Gastrocnemius medialis (tissue), 4 donors: ENCODE results near the gene TBL1XR1. TPM values are rescaled to one million over a fixed set of nuclear protein-coding genes. Genes with fewer than 3 reads are reported as not detected.

Experiments used
- ATAC-seq, 2 donors: fragments of 150-250 bp; one replicate each; pipeline ENCODE4 v1.9.1; 2016
- DNase-seq, 2 donors: peaks; one replicate each; pipeline ENCODE4 v3.0.0-alpha.2; 2019
- H3K27ac ChIP-seq, 4 donors: fragments of 200-600 bp; sonication (generic); 1 replicate in 1 of 4; 2 replicates in 3 of 4; pipeline ENCODE4 v1.5.1; 2016 to 2018; ENCODE audit warnings: mild to moderate bottlenecking in 2 of 4, moderate library complexity in 1 of 4
- H3K27me3 ChIP-seq, 3 donors: fragments of 200-600 bp; sonication (generic) in 2 of 3; 1 replicate in 1 of 3; 2 replicates in 2 of 3; pipeline versions ENCODE4 v1.5.1 to v1.6.0; 2016 to 2019; ENCODE audit warnings: mild to moderate bottlenecking in 1 of 3, moderate library complexity in 1 of 3
- H3K36me3 ChIP-seq, 2 donors: fragments of 200-600 bp; sonication (generic) in 1 of 2; one replicate each; pipeline ENCODE4 v1.5.1; 2017 to 2018
- H3K4me1 ChIP-seq, 2 donors: fragments of 200-600 bp; sonication (generic) in 1 of 2; one replicate each; pipeline ENCODE4 v1.5.1; 2016 to 2017; ENCODE audit warnings: mild to moderate bottlenecking in 2 of 2
- H3K4me3 ChIP-seq, 4 donors: fragments of 200-600 bp; sonication (generic) in 3 of 4; 1 replicate in 1 of 4; 2 replicates in 3 of 4; pipeline ENCODE4 v1.5.1; 2016 to 2019; ENCODE audit warnings: mild to moderate bottlenecking in 2 of 4
- H3K9me3 ChIP-seq, 3 donors: fragments of 200-600 bp; sonication (generic) in 2 of 3; 1 replicate in 1 of 3; 2 replicates in 2 of 3; pipeline ENCODE4 v1.5.1; 2016 to 2019
- POLR2A ChIP-seq, 2 donors: fragments of 450-650 bp; IDR thresholded peaks; one replicate each; pipeline ENCODE4 v1.6.1; 2017; ENCODE audit warnings: antibody characterized with exemption in 2 of 2, mild to moderate bottlenecking in 2 of 2, moderate library complexity in 2 of 2
- in situ Hi-C, 4 donors: fragments of 200-750 bp; cut with MboI; loops; one replicate each; pipeline versions ENCODE4 v1.15.0 to v1.8.0; 2017; ENCODE audit warnings: low sequenced_read_pairs in 4 of 4
- intact Hi-C: fragments of 100-400 bp; cut with DNase I; formaldehyde crosslinking; loops from one replicate; pipeline ENCODE4 v1.15.1; 2023; ENCODE audit warnings: low total_unique reads
- total RNA-seq, 4 donors: library from RNA; depleted of rRNA; stranded (reverse); fragments of >200 nt; gene quantifications; one replicate each; pipeline versions ENCODE4 v1.1.0 to v1.2.3, GENCODE V29; 2016
- TF ChIP-seq, protein P1 (sequence below), 5 experiments: fragments of 450-650 bp in 3 of 5; fragments of 200-600 bp in 2 of 5; sonication (generic) in 2 of 5; IDR thresholded peaks in 4 of 5; conservative IDR thresholded peaks in 1 of 5; 1 replicate in 4 of 5; 2 replicates in 1 of 5; pipeline ENCODE4 v1.5.1; 2016 to 2019; ENCODE audit warnings: antibody characterized with exemption in 5 of 5, mild to moderate bottlenecking in 3 of 5, moderate library complexity in 3 of 5

The TBL1XR1 gene
- total RNA-seq, 4 donors from 2014 or later: 35.9 to 77.8 (median 49.2) TPM

DNA sequence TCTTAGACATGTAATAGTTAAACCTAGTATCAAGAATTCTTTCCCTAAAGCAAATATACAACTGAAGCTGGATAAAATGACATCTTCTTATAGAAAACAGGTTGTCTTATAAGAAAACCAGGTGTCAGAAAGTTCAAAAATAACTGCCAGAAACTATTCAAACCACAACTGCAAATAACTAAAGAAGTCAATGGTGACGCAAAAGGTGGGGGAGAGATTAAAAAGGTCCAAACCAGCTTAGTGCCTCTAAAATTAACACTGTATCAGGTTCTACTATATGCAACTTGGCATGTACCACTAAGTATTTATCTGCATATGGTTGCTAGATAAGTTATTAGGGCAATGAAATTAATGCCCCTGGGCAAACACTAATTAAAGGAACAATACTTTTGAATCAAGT, 136.8 kb downstream of the TBL1XR1 start:
- no peak for DNase-seq
- TF ChIP-seq POLR2A (IDR thresholded peaks at IDR 0.05): no peak
- TF ChIP-seq, protein P1, sequence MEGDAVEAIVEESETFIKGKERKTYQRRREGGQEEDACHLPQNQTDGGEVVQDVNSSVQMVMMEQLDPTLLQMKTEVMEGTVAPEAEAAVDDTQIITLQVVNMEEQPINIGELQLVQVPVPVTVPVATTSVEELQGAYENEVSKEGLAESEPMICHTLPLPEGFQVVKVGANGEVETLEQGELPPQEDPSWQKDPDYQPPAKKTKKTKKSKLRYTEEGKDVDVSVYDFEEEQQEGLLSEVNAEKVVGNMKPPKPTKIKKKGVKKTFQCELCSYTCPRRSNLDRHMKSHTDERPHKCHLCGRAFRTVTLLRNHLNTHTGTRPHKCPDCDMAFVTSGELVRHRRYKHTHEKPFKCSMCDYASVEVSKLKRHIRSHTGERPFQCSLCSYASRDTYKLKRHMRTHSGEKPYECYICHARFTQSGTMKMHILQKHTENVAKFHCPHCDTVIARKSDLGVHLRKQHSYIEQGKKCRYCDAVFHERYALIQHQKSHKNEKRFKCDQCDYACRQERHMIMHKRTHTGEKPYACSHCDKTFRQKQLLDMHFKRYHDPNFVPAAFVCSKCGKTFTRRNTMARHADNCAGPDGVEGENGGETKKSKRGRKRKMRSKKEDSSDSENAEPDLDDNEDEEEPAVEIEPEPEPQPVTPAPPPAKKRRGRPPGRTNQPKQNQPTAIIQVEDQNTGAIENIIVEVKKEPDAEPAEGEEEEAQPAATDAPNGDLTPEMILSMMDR (IDR thresholded peaks at IDR 0.05 in 4 of 5, conservative IDR thresholded peaks at IDR 0.05 in 1 of 5): no peak
- intact Hi-C loops: no loop called here
- H3K36me3 ChIP-seq: no peaks in the 10 kb centered on the region
- H3K27me3 ChIP-seq: no peaks in the 10 kb centered on the region
- H3K27ac ChIP-seq: no peak overlapping the region
- ATAC-seq: no peak
- no peaks in the 10 kb centered on the region for H3K9me3 ChIP-seq
- in situ Hi-C loops: loop anchor here in 3 of 4 donors (25.0 kb wide), 2 partner anchors 127 to 302 kb away; partner anchors contain the start of gene TBL1XR1 (in 2 of the 3)
- H3K4me3 ChIP-seq: no peak overlapping the region
- H3K4me1 ChIP-seq: peaks cover 55 to 81% of the 10 kb centered on the region in 2 donors

- intact Hi-C loops: loop anchor here (5.0 to 10.0 kb wide), 2 partner anchors 456 to 1329 kb away; no protein-coding TSS in a partner anchor
- in situ Hi-C loops: loop anchor here (10.0 to 25.0 kb wide), 5 partner anchors 126 to 306 kb away; partner anchors contain the start of gene TBL1XR1 (in 2 of the 4)
These were observed 138.6 kb downstream of the TBL1XR1 start for GRCh38 chr3:177058648-177059047.

DNA sequence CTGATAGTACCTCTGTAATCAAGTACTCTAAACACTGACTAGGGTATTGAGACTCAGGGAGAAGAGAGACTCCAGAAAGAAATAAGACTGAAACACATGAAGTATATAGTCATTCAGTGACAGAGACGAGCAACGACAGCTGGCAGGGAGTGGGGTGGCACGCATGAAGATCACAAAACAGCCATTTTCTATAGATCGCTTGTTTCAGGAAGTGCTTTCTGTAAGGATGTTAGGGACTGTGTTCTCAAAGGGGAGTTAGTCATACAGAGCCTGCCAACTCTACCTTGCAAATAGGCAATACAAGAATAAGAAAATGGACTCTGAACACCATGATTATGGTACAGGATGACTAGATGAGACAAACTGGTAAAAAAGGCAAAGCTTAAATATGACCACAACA, 139.5 kb downstream of the TBL1XR1 start:
- ATAC-seq (no peak), DNase-seq (no peak)
- in situ Hi-C loops (loop anchor here (10.0 to 25.0 kb wide), 5 partner anchors 127 to 307 kb away; partner anchors contain the start of gene TBL1XR1 (in 2 of the 4)), intact Hi-C loops (loop anchor here (5.0 to 10.0 kb wide), 2 partner anchors 457 to 1330 kb away; no protein-coding TSS in a partner anchor)
- TF ChIP-seq, protein P1 (IDR thresholded peaks at IDR 0.05 in 4 of 5, conservative IDR thresholded peaks at IDR 0.05 in 1 of 5): no peak
- TF ChIP-seq POLR2A (IDR thresholded peaks at IDR 0.05): no peak
- Histone ChIP-seq H3K27me3 (no peaks in the 10 kb centered on the region), H3K4me1 (peaks cover 45 to 65% of the 10 kb centered on the region in 2 donors), H3K9me3 (no peaks in the 10 kb centered on the region), H3K36me3 (no peaks in the 10 kb centered on the region), H3K27ac (no peak overlapping the region), H3K4me3 (no peak overlapping the region)

More at GRCh38 chr3:177058648-177059047, 138.6 kb downstream of the TBL1XR1 start:
- no peak for TF ChIP-seq POLR2A (IDR thresholded peaks at IDR 0.05)
- TF ChIP-seq, protein P1 (IDR thresholded peaks at IDR 0.05 in 4 of 5, conservative IDR thresholded peaks at IDR 0.05 in 1 of 5): no peak
- Histone ChIP-seq H3K4me3 (no peak overlapping the region), H3K27me3 (no peaks in the 10 kb centered on the region), H3K9me3 (no peaks in the 10 kb centered on the region), H3K27ac (no peak overlapping the region), H3K4me1 (peaks cover 45 to 73% of the 10 kb centered on the region in 2 donors), H3K36me3 (no peaks in the 10 kb centered on the region)
- DNase-seq (no peak), ATAC-seq (no peak)

- Histone ChIP-seq H3K9me3 (no peaks in the 10 kb centered on the region), H3K27ac (peak overlapping the region in 1 of 4 donors; percentile 15), H3K4me3 (no peak overlapping the region), H3K27me3 (no peaks in the 10 kb centered on the region), H3K4me1 (peaks cover 37 to 56% of the 10 kb centered on the region in 2 donors), H3K36me3 (no peaks in the 10 kb centered on the region)
- no peak for TF ChIP-seq POLR2A (IDR thresholded peaks at IDR 0.05)
- TF ChIP-seq, protein P1 (IDR thresholded peaks at IDR 0.05 in 4 of 5, conservative IDR thresholded peaks at IDR 0.05 in 1 of 5): no peak
- DNase-seq: no peak
- in situ Hi-C loops (loop anchor here (10.0 to 25.0 kb wide), 5 partner anchors 128 to 308 kb away; partner anchors contain the start of gene TBL1XR1 (in 2 of the 4)), intact Hi-C loops (loop anchor here (5.0 to 10.0 kb wide), 2 partner anchors 458 to 1330 kb away; no protein-coding TSS in a partner anchor)
- no peak for ATAC-seq
These were observed 140.4 kb downstream of the TBL1XR1 start for GRCh38 chr3:177056927-177057326.
